ENCODE results near the gene BEST3. TPM values are rescaled to one million over a fixed set of nuclear protein-coding genes. Genes with fewer than 3 reads are reported as not detected.

Gene BEST3
- total RNA-seq, 1 donor from 2014 or later: 0.11 TPM

- Mint-ChIP-seq H3K36me3 (ENCODE audit: unreplicated experiment) (no peaks in the 10 kb centered on the region), H3K9me3 (ENCODE audit: unreplicated experiment) (no peaks in the 10 kb centered on the region), H3K4me1 (ENCODE audit: unreplicated experiment) (no peaks in the 10 kb centered on the region), H3K4me3 (ENCODE audit: unreplicated experiment) (no peak overlapping the region), H3K27me3 (ENCODE audit: unreplicated experiment) (no peaks in the 10 kb centered on the region), H3K27ac (ENCODE audit: unreplicated experiment) (no peak overlapping the region)
- TF ChIP-seq, protein P1, sequence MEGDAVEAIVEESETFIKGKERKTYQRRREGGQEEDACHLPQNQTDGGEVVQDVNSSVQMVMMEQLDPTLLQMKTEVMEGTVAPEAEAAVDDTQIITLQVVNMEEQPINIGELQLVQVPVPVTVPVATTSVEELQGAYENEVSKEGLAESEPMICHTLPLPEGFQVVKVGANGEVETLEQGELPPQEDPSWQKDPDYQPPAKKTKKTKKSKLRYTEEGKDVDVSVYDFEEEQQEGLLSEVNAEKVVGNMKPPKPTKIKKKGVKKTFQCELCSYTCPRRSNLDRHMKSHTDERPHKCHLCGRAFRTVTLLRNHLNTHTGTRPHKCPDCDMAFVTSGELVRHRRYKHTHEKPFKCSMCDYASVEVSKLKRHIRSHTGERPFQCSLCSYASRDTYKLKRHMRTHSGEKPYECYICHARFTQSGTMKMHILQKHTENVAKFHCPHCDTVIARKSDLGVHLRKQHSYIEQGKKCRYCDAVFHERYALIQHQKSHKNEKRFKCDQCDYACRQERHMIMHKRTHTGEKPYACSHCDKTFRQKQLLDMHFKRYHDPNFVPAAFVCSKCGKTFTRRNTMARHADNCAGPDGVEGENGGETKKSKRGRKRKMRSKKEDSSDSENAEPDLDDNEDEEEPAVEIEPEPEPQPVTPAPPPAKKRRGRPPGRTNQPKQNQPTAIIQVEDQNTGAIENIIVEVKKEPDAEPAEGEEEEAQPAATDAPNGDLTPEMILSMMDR (IDR thresholded peaks at IDR 0.05): peak; percentile 31
- DNase-seq (ENCODE audit: extremely low spot score, unreplicated experiment): no peak
Observed at GRCh38 chr12:69630191-69630590, 68.9 kb downstream of the BEST3 start.

DNA sequence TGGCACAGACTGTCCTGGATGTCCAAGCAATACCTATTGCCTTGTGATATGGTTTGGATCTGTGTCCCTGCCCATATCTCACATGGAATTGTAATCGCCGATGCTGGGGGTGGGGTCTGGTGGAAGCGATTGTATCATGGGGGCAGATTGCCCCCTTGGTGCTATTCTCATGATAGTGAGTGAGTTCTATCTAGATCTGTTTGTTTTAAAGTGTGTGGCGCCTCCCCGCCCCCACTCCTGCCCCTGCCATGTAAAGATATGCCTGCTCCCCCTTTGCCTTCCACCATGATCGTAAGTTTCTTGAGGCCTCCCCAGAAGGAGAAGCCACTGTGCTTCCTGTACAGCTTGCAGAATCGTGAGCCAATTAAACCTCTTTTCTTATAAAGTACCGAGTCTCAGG is 71.6 kb downstream of the BEST3 start:
- DNase-seq (ENCODE audit: extremely low spot score, unreplicated experiment): no peak
- Mint-ChIP-seq H3K4me3 (ENCODE audit: unreplicated experiment) (no peak overlapping the region), H3K36me3 (ENCODE audit: unreplicated experiment) (no peaks in the 10 kb centered on the region), H3K4me1 (ENCODE audit: unreplicated experiment) (no peaks in the 10 kb centered on the region), H3K27ac (ENCODE audit: unreplicated experiment) (no peak overlapping the region), H3K9me3 (ENCODE audit: unreplicated experiment) (no peaks in the 10 kb centered on the region), H3K27me3 (ENCODE audit: unreplicated experiment) (no peaks in the 10 kb centered on the region)
- TF ChIP-seq, protein P1 (IDR thresholded peaks at IDR 0.05): no peak

- no peak overlapping the region for H3K4me3 Mint-ChIP-seq (ENCODE audit: unreplicated experiment)
- DNase-seq (ENCODE audit: extremely low spot score, unreplicated experiment): no peak
- H3K36me3 Mint-ChIP-seq (ENCODE audit: unreplicated experiment): no peaks in the 10 kb centered on the region
- no peaks in the 10 kb centered on the region for H3K27me3 Mint-ChIP-seq (ENCODE audit: unreplicated experiment)
- no peaks in the 10 kb centered on the region for H3K9me3 Mint-ChIP-seq (ENCODE audit: unreplicated experiment)
- no peaks in the 10 kb centered on the region for H3K4me1 Mint-ChIP-seq (ENCODE audit: unreplicated experiment)
- no peak overlapping the region for H3K27ac Mint-ChIP-seq (ENCODE audit: unreplicated experiment)
- TF ChIP-seq, protein P1 (IDR thresholded peaks at IDR 0.05): no peak
Observed at GRCh38 chr12:69623970-69624369, 75.1 kb downstream of the BEST3 start.

GRCh38 chr12:69621551-69621950 is 77.6 kb downstream of the BEST3 start:
- peaks cover 13% of the 10 kb centered on the region for H3K27me3 Mint-ChIP-seq (ENCODE audit: unreplicated experiment)
- H3K36me3 Mint-ChIP-seq (ENCODE audit: unreplicated experiment): no peaks in the 10 kb centered on the region
- TF ChIP-seq, protein P1 (IDR thresholded peaks at IDR 0.05): no peak
- DNase-seq (ENCODE audit: extremely low spot score, unreplicated experiment): no peak
- no peak overlapping the region for H3K4me3 Mint-ChIP-seq (ENCODE audit: unreplicated experiment)
- no peaks in the 10 kb centered on the region for H3K4me1 Mint-ChIP-seq (ENCODE audit: unreplicated experiment)
- no peak overlapping the region for H3K27ac Mint-ChIP-seq (ENCODE audit: unreplicated experiment)
- H3K9me3 Mint-ChIP-seq (ENCODE audit: unreplicated experiment): no peaks in the 10 kb centered on the region

GRCh38 chr12:69620921-69621320 is 78.2 kb downstream of the BEST3 start:
- Mint-ChIP-seq H3K27me3 (ENCODE audit: unreplicated experiment) (peaks cover 18% of the 10 kb centered on the region), H3K4me3 (ENCODE audit: unreplicated experiment) (no peak overlapping the region), H3K36me3 (ENCODE audit: unreplicated experiment) (no peaks in the 10 kb centered on the region), H3K9me3 (ENCODE audit: unreplicated experiment) (no peaks in the 10 kb centered on the region), H3K27ac (ENCODE audit: unreplicated experiment) (no peak overlapping the region), H3K4me1 (ENCODE audit: unreplicated experiment) (no peaks in the 10 kb centered on the region)
- TF ChIP-seq, protein P1 (IDR thresholded peaks at IDR 0.05): no peak
- no peak for DNase-seq (ENCODE audit: extremely low spot score, unreplicated experiment)

Data from osteocyte (in vitro differentiated cells).